HG02943 (cell line): ENCODE results near the gene MATN3.

Experiments used
- ATAC-seq: cut with Tn5 transposase; IDR thresholded peaks from one replicate; pipeline ENCODE4 v1.9.1; 2021; ENCODE audit warnings: mild to moderate bottlenecking, low read depth, moderate library complexity; ENCODE audit not compliant: unreplicated experiment

The MATN3 gene

DNA sequence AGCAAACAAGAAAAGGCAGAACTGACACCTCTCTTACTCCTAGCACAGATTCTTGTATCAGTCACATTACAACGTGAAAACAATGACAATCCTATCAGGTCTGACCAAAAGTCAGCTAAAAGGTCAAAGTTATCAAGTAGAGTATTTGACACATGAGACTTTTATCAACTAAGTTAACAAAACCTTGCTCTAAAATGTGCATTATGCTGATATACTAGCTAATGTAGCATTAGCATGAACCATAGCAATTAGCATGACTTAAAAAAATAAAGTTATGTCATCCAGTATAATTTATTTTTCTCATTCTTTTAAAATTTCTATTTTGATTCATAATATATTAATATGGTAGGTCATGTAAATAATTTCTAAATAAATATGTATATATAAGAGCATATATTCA, 69.3 kb downstream of the MATN3 start:
- ATAC-seq: no peak

DNA sequence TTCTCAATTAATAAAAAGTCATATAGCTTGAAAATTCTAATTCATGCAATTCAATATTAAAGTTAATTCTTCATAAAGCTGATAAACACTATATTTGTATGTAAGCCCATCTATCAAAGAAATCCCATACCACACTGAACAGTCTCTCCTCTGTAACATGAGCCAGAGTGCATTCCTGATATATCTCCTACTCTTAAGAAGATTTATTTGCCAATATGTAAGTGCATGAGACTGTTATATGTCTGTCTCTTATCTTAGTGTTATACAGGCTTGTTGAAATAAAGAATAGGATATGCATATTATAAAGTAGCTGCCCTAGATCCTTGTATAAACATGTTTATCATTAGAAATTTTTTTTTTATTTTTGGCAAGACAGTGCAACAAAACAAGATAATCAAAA, 70.3 kb downstream of the MATN3 start:
- ATAC-seq: no peak
